ENCODE results near the gene SERPINB12.

SERPINB12 gene

DNA sequence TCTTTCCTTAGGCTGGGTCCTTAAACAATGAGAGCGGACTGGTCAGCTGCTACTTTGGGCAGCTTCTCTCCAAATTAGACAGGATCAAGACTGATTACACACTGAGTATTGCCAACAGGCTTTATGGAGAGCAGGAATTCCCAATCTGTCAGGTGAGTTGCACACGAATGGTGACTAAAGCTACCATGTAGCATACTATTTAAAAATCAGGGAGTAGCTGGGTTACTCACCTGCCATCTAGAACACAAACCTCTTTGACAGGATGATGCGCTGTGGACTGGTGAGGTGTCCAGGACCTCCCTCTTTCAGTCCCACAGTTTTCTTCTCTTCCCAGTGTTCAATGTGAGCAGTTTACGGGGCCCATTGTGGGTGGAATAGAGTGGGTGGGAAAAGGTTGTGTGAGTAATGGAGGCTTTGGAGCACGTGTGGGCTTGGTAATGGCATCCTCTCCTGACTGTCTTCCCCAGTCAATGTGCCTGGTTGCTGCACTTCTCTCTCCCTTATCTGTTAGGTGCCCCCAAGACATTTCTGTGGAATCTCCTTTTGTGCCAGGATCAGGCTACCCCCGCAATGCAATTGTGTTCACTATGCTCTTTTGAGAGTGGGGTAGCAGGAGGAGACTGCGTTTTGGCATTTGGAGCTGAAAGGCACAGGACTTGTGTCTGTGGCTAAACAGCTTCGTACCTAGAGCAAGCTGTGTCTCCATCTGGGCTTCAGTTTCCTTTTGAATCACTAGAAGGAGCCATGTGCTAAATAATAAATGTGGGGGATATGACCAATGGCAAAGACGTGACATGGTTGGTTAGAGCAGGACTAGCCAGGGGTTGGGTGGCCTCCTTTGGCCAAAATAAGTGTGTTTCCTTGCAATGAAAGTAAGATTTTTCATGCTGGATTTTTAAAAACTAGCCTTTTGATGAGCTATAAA is 17.7 kb downstream of the SERPINB12 start:
- H3K27ac ChIP-seq = no peak overlapping the region
- ChIA-PET POLR2A (ENCODE audit: low non-redundant PET) (no interaction called here), CTCF (no interaction called here)
- no peak for DNase-seq (ENCODE audit: low spot score)
- TF ChIP-seq, protein P1, sequence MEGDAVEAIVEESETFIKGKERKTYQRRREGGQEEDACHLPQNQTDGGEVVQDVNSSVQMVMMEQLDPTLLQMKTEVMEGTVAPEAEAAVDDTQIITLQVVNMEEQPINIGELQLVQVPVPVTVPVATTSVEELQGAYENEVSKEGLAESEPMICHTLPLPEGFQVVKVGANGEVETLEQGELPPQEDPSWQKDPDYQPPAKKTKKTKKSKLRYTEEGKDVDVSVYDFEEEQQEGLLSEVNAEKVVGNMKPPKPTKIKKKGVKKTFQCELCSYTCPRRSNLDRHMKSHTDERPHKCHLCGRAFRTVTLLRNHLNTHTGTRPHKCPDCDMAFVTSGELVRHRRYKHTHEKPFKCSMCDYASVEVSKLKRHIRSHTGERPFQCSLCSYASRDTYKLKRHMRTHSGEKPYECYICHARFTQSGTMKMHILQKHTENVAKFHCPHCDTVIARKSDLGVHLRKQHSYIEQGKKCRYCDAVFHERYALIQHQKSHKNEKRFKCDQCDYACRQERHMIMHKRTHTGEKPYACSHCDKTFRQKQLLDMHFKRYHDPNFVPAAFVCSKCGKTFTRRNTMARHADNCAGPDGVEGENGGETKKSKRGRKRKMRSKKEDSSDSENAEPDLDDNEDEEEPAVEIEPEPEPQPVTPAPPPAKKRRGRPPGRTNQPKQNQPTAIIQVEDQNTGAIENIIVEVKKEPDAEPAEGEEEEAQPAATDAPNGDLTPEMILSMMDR (conservative IDR thresholded peaks at IDR 0.05; ENCODE audit: low read depth) = no peak

DNA sequence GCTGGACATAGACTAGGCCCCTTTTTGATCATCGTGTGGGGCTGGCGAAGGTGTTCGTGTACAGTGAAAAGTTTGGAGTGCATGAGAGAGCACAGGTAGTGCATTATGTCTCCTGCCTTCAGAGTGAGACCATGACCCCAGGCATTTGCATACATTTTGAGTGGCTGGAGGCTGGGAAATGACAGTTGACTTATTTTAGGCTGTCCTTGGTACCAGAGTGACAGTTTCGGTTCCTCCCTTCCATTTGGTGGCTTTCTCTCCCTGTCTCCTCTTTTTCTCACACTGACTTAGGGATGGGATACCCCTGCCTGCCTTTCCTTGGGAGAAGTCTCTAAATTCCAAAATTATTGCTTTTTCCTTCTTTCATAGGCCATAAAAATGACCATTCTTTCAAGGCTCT is 20.1 kb downstream of the SERPINB12 start:
- POLR2A ChIA-PET (ENCODE audit: low non-redundant PET) = no interaction called here
- TF ChIP-seq, protein P1 (conservative IDR thresholded peaks at IDR 0.05; ENCODE audit: low read depth) = no peak
- H3K27ac ChIP-seq = no peak overlapping the region
- CTCF ChIA-PET = interaction anchor here (0.5 to 0.6 kb wide), 2 partner anchors 16 to 181 kb away, joined by 3 read pairs; no protein-coding TSS in a partner anchor
- no peak for DNase-seq (ENCODE audit: low spot score)

GRCh38 chr18:63564021-63564420 is 21.9 kb downstream of the SERPINB12 start:
- no peak for DNase-seq (ENCODE audit: low spot score)
- CTCF ChIA-PET = interaction anchor here (0.7 to 2.8 kb wide), 2 partner anchors 14 to 875 kb away, joined by 5 to 7 read pairs; no protein-coding TSS in a partner anchor
- POLR2A ChIA-PET (ENCODE audit: low non-redundant PET) = no interaction called here
- H3K27ac ChIP-seq = no peak overlapping the region
- TF ChIP-seq, protein P1 (conservative IDR thresholded peaks at IDR 0.05; ENCODE audit: low read depth) = no peak

DNA sequence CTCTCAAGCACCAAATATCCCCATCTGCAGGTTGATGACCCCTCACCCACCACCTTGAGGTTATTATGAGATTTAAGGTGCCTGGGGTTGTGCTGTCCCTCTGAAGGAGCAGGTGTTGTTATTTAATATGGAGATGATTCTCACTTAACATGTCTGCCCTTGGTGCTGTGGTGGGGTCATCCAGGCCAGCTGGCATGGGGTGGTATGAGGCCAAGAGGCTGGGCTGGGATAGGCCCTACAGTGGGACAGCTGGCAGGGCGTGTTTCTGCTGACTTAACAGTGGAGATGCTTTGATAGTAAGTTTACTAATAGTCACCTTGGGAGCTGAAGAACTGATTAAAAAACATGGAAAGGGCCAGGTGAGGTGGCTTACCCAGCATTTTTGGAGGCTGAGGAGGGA is 22.4 kb downstream of the SERPINB12 start:
- no peak for DNase-seq (ENCODE audit: low spot score)
- POLR2A ChIA-PET (ENCODE audit: low non-redundant PET) = no interaction called here
- TF ChIP-seq, protein P1 (conservative IDR thresholded peaks at IDR 0.05; ENCODE audit: low read depth) = no peak
- no peak overlapping the region for H3K27ac ChIP-seq
- CTCF ChIA-PET = interaction anchor here (2.8 kb wide), 1 partner anchor 14 kb away, joined by 7 read pairs; no protein-coding TSS in a partner anchor

- no peak for DNase-seq (ENCODE audit: low spot score)
- CTCF ChIA-PET = no interaction called here
- POLR2A ChIA-PET (ENCODE audit: low non-redundant PET) = no interaction called here
- H3K27ac ChIP-seq = no peak overlapping the region
- TF ChIP-seq, protein P1 (conservative IDR thresholded peaks at IDR 0.05; ENCODE audit: low read depth) = no peak
Observed at GRCh38 chr18:63567276-63567675, 25.1 kb downstream of the SERPINB12 start.

DNA sequence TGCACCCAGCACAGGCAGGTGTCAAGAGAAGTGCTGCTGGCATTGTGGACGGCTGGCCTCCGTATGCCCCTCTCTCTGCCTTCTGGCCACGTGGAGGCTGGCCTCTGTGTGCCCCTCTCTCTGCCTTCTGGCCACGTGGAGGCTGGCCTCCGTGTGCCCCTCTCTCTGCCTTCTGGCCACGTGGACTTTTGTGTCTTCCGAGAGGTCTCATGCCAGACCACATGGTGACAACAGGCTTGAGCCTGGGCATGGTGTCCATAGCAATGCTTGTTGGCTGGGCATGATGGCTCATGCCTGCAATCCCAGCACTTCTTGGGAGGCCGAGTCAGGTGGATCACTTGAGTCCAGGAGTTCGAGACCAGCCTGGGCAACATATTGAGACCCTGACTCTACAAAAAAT is 25.7 kb downstream of the SERPINB12 start:
- H3K27ac ChIP-seq = no peak overlapping the region
- CTCF ChIA-PET = no interaction called here
- POLR2A ChIA-PET (ENCODE audit: low non-redundant PET) = no interaction called here
- TF ChIP-seq, protein P1 (conservative IDR thresholded peaks at IDR 0.05; ENCODE audit: low read depth) = no peak
- DNase-seq (ENCODE audit: low spot score) = no peak
